GM18517 (cell line): Measurements from ENCODE around the gene SNW1.

Experiments used
- ATAC-seq: cut with Tn5 transposase; IDR thresholded peaks from one replicate; pipeline ENCODE4 v1.9.1; 2021; ENCODE audit warnings: mild to moderate bottlenecking, moderate library complexity; ENCODE audit not compliant: unreplicated experiment

SNW1 gene

DNA sequence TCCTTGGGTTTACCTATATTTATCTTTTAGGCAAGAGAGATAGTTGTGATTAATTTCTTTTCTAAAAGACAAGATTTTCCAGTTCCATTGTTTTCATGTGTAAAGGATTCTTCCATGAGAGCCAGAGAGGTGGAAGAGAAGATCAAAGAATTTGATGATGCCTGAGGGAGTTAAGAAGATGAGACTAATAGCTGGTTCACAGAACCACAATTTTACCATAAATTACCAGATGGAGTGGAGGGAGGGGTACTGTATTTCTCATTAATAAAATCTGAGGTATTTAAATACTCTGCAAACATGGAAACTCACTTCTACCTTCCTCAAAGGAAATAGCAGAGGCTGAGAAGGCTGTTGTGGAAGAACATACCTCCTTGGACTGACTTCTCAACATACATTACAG, 87.8 kb downstream of the SNW1 start:
- ATAC-seq = no peak
